HG03457 (cell line): ENCODE data around the gene NBEAL2.
"Not testable (repeated sequence)": the region's sequence is repeated elsewhere in the genome, so short reads cannot be mapped to it uniquely, and the experiment has no call there.

Source experiments
- ATAC-seq: cut with Tn5 transposase; IDR thresholded peaks from one replicate; pipeline ENCODE4 v1.9.1; 2021; ENCODE audit warnings: moderate number of reproducible peaks; ENCODE audit not compliant: unreplicated experiment

Gene NBEAL2

GRCh38 chr3:46959161-46959511 is 20.3 kb upstream of the NBEAL2 start:
- ATAC-seq: no peak

GRCh38 chr3:46960081-46960701 is 19.3 kb upstream of the NBEAL2 start:
- no peak for ATAC-seq

- ATAC-seq: no peak
Measured at GRCh38 chr3:46960835-46961234, 18.6 kb upstream of the NBEAL2 start.

GRCh38 chr3:46962427-46962826 is 17.0 kb upstream of the NBEAL2 start:
- ATAC-seq: no peak

- no peak for ATAC-seq
Measured at GRCh38 chr3:46962990-46963389, 16.5 kb upstream of the NBEAL2 start.

DNA sequence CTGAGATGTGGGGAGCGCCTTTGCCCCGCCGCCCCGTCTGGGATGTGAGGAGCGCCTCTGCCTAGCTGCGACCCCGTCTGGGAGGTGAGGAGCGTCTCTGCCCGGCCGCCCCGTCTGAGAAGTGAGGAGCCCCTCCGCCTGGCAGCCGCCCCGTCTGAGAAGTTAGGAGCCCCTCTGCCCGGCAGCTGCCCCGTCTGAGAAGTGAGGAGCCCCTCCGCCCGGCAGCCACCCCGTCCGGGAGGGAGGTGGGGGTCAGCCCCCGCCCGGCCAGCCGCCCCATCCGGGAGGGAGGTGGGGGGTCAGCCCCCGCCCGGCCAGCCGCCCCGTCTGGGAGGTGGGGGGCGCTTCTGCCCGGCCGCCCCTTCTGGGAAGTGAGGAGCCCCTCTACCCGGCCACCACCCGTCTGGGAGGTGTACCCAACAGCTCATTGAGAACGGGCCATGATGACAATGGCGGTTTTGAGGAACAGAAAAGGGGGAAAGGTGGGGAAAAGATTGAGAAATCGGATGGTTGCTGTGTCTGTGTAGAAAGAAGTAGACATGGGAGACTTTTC is 15.4 kb upstream of the NBEAL2 start:
- ATAC-seq: not testable (repeated sequence)

GRCh38 chr3:46965151-46965550 is 14.3 kb upstream of the NBEAL2 start:
- ATAC-seq: no peak

GRCh38 chr3:46966811-46967210 is 12.7 kb upstream of the NBEAL2 start:
- ATAC-seq: no peak

DNA sequence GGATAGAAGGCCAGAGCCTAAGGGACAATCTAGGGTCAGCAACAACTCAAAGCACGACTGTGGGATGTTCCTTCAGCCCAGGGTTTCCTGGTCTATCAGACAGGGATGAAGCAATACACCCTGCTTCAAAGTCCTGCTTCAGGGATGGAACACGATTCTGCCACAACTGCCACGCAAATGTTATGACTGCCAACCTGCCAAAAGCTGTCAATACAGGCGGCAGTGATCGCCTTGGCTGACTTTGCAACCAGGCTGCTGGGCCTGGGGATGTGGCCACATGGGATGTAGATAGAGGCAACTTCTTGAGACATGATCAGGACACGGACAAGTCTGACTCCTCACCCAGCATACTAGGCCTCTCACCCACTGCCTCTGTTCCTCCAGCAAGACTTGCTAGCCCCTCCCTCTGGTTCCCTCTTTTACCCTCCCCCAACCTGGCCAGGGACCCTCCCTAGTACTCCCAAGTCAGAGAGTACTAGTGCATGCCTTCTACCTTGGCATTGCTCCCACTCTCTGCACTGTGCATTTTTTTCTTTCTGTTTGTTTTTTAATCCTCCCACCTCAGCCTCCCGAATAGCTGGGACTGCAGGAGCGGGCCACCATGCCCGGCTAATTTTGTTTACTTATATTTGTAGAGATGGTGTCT is 10.6 kb upstream of the NBEAL2 start:
- ATAC-seq: no peak

DNA sequence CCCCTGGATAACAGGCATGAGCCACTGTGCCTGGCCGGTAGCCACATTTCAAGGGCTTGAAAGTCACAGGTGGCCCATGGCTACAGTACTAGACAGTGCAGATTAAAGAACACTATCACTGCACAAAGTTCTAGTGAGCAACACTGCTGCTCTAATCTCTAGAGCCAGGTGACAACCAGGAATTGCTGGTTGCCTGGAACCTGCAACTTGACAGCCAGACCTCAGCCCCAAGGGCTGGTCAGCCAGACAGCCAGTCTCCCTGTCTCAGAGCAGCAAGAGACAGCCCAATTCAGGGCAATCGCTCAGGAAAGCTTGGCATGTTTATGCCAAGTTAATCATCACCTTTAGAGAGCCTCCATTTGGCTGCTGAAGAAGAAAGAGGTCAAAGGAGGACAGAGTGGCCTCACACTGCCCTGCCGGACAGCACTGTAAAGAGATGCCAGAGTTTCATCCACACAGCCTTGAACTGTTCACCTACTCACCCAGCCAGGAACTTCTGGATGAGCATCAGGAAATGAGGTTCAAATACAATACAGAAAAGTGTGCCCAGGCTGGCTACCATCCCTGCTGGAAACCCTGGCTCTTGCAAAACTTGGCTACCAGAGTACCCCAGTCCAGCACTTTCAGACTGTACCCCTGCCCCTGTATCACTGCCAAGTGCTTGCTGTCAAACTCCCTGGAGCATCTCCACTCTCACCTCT is 8.9 kb upstream of the NBEAL2 start:
- ATAC-seq: no peak

GRCh38 chr3:46971151-46971550 is 8.3 kb upstream of the NBEAL2 start:
- no peak for ATAC-seq

DNA sequence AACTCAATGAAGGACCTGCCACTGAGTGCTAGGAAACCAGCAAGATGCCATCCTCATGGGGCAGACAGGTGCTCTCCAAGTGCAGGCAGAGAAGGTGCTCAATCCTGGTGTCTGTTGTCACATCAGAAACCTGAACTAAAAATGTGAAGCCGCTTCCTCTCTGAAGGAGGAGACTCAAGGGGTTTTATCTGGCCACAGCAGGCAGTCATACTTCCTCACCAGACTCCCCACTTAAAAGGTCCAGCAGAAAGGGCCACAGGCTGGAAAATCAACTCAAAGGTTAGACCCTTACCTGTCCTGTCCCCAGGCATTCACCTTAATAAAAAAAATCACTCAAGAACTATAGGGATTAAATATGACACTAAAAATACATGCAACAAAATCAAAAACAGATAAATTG is 7.7 kb upstream of the NBEAL2 start:
- ATAC-seq: no peak

- ATAC-seq: no peak
Measured at GRCh38 chr3:46972396-46972795, 7.1 kb upstream of the NBEAL2 start.

DNA sequence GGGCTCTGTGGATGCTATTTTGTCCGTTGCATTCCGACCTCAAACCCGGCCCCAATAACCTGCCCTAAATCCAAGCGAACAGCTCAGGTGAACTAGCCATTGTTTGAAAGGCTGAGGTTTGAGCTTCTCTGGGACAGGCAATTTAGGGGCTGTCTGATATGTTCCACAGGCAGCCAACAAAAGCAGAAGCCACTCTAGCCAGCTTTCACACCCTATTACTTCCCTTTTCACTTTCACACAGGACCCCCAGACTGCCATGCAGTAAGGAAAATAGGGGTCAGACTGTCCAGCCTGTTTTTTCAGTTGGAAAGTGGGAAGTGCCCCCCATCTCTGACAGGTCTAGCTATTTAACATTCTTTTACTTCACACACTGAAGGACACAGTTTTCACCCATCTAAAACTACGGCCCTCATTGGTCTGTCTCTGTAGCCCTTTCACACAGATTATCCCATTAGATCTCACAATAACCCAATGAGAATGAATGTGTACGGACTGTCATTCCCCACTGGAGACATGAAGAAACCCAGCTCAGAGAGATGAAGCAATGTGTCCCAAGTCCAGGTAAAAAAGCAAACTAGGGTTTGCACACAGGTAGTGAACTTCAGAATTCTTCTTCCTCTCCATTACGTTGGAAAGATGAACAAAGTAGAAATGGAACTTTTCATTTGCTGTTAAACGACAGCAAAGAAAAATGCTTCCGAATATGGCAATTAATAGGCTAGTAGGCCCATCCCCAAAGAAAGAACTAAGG is 4.9 kb upstream of the NBEAL2 start:
- no peak for ATAC-seq

GRCh38 chr3:46976326-46977190 is 2.9 kb upstream of the NBEAL2 start, which contains the start of gene CCDC12:
Gene CCDC12 (minus strand): TSS chr3:46976745. CDS start chr3:46976732, 13 bp downstream.
- peak; percentile 52 for ATAC-seq

DNA sequence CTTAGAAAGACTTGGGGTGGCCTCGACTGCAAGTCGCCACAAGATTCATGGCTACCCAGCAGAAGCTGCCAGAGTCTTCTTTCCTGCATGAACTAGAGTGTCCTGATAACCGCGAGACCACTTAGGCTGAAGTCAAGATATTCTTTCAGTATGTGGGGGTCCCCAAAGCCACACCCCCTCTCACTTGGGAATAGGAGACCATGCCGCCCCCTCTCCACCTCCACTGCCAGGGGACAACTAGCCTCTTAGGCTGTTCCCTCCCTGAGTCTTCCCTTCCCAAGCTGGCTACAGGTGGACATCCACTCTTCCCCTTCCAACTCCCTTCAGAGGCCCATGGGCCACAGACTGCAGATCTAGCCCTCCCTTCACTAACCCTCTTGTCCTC is 1.7 kb upstream of the NBEAL2 start:
- no peak for ATAC-seq

DNA sequence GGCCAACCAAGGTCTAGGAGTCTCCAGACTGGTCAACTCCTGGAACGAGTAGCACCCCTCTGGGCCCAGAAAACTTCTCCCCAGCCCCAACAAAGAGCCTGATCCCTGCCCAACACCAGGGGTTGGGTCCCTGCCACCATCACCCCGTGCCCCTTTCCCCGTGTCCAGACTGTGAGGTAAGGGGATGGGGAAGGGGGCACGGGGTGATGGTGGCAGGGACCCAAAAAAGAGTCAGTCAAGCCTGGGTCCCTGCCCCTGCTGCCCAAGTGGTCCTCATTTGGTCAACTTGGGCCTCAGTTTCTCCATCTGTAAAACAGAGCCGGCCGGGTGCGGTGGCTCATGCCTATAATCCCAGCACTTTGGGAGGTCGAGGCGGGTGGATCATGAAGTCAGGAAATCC is 1.1 kb upstream of the NBEAL2 start:
- ATAC-seq: no peak

DNA sequence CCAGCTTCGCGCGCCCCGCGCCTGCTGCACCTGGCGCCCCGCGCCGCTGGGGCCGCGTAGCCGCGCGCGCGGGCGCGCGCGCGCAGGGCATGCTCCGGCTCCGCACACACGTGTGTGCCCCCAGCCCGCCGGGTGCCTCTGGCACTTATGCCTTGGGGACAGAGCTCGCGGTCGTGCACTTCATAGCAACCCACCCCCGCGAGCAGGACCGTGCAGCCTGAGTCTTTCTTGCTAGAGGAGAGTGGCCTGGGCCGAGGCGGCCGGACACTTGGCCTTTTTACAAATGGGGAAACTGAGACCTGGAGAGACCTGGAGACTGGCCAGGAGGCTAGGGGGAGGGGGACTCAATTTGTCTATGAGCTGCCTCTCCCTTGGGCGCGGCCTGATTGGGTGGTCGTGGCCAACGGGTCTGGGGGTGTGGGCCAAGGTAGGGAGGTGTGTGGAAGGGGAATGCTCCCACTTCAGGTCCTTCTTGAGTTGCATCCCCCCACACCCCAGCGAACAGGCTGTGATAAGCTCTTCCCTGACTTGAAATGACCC is 562 bp downstream of the NBEAL2 start:
- no peak for ATAC-seq

DNA sequence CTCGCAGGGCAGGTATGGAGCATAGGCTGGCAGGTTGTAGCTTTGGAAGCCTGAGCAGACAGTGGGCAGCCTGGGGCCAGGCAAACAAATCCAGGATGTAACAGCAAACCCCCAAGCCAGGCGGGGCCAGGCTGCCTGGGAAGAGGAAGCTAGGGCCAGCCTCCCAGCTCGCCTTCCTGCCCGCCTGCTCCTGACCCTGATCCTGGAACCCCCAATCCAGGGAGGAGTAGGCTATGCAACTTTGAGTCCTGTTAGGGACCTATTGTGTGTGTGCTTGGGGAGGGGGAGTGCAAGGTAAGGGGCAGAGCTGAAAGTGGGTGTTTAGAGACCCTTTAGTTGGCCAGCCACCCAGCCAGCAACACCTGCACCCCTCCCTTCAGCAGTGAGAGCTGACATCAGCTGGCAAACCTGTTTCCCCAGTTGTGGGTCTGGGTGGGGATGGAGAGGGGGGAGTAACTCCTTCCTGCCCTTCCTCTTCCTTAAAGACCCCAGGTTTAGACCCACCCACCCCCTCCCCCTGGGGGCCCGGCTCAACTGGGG is 2.5 kb downstream of the NBEAL2 start:
- ATAC-seq: no peak

DNA sequence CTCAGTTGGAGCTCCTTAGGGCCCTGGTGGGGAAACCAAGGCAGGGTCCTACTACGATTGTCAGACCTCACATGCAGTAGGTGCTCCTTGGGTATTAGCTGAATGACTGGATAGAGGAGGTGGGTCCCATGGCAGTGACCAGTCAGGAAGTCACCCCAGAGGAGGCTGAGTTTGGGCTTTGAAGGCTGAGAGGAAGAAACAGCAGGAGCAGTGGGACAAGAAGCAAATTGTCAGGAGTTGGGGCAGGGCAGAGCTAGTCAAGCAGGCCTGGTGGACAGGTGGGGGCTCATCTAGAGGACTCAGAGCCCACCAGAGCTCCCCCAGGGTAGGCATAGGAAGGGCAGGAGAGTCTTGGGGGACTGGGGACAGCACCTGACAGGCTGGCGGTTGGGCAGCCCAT is 3.1 kb downstream of the NBEAL2 start:
- ATAC-seq: no peak
